HG02938 (cell line): ENCODE results near the gene ZFP62.
"Not testable (repeated sequence)": the region's sequence is repeated elsewhere in the genome, so short reads cannot be mapped to it uniquely, and the experiment has no call there.

ENCODE experiments used
- ATAC-seq: cut with Tn5 transposase; IDR thresholded peaks from one replicate; pipeline ENCODE4 v1.9.1; 2021; ENCODE audit warnings: mild to moderate bottlenecking, moderate library complexity; ENCODE audit not compliant: unreplicated experiment

Gene ZFP62

GRCh38 chr5:180831139-180832093, 29.7 kb downstream of the ZFP62 start:
- peak; percentile 66 for ATAC-seq

- peak; percentile 43 for ATAC-seq
These were observed 30.6 kb downstream of the ZFP62 start for GRCh38 chr5:180830253-180831138.

GRCh38 chr5:180829726-180830125, 31.4 kb downstream of the ZFP62 start:
- no peak for ATAC-seq

DNA sequence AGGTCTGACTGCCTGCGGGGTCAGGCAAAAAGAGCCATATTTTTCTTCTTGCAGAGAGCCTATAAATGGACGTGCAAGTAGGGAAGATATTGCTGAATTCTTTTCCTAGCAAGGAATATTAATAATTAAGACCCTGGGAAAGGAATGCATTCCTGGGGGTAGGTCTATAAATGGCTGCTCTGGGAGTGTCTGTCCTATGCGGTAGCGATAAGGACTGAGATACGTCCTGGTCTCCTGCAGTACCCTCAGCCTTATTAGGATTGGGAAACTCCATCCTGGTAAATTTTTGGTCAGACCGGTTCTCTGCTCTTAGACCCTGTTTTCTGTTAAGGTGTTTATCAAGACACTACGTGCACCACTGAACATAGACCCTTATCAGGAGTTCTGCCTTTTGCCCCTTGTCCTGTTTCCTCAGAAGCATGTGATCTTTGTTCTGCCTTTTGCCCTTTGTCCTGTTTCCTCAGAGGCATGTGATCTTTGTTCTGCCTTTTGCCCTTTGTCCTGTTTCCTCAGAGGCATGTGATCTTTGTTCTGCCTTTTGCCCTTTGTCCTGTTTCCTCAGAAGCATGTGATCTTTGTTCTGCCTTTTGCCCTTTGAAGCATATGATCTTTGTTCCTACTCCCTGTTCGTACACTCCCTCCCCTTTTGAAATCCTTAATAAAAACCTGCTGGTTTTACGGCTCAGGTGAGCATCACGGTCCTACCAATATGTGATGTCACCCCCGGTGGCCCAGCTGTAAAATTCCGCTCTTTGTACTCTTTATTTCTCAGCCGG, 32.1 kb downstream of the ZFP62 start:
- ATAC-seq = not testable (repeated sequence)

GRCh38 chr5:180827374-180827773, 33.7 kb downstream of the ZFP62 start:
- ATAC-seq = not testable (repeated sequence)

DNA sequence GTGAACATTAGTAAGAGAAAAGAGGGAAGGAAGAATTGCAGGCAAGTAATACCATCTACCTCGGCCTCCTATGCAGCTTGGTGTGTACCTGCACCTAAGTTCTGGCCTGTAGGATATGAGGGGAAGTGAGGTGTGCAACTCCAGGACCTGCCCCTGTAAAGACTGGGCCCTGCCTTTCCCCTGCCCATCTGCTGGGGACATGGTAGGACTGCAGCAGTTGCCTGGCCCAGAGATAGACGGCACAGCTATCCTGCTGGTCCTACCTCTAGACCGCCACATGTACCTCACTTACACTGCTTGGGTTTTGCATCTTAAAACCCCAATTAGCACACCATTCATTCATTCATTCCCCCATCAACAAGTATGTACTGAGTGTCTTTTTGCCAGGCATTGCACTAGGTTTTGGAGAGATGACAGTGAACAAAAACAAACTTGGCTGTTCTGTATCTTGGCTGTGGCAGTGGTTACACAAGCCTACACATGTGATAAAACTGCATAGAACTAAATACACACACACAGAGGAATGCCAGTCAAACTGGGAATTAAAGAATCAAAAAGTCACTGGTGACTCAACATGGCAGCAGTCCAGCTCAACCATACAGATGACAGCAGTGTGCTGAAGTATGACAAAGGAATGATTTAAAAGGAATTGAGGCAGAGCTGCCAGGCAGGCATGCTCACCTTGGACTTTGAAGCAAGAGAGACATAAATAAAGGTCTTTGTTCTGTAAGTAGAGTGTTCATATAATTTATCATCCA, 35.1 kb downstream of the ZFP62 start:
- no peak for ATAC-seq

DNA sequence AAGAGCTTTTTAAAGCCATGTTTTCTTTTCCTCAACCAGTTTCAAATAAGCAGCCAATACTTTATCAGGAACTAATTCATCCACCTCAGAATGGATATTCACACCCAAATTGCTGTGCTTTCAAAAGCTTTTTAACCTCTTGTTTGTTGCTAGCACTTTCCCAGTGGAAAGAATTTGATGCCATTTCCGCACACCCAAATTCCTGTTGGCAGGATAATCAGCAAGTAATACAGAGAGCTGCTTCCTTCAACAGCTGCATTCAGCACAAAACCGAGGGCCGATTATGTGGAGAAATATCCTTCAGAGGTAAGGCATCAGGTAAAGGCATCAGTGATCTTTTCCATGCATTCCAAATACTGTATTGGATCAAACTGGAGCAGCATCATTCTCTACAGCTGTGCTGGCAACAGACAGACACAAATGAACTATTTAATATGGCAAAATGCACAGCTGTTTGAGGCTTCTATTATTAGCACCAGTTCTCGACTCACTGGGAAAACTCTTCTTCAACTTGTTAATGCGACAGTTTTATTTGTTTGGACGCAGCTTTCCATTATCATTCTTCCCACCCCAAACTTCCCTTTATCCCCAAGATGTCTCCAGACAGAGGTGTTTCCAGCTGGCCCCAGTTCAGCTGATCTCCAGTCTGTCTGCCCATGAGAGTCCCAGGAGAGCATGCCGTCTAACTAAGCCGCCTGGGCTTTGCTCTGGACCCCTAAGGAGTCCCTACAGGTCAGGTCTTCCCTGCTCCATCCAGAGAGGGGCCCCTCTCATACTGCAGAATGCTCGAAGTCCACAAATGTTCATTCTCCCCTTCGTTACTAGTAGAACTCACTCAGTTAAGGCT, 36.2 kb downstream of the ZFP62 start:
- ATAC-seq = no peak

DNA sequence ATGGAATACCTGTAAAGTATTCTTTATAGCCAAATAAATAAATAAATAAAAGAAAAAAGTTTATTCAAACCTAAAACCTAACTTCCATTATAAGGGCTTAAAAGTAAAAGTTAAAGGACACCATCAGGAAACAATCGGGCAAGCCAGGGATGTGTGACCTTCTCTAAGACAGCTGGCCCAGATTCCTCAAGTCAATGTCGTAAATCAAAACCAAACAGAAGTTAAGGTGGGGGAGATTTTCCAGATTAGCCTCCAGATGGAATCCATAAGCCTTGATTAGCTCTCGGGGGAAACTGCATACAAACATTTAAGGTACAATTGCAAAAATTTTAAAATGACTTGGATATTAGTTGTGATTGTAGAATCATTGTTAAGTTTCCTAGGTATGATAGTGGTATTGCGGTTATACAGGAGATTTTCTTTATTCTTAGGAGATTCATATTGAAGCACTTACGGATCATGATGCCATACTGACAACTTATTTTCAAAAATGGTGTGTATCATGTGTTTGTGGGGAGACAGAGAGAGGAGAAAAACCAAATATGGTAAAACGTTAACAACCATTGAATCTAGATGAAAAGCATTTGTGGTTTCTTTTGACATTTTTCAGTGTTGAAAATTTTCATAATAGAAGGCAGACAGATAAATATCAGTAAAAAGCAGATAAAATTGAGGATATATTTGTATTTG, 37.0 kb downstream of the ZFP62 start:
- no peak for ATAC-seq

DNA sequence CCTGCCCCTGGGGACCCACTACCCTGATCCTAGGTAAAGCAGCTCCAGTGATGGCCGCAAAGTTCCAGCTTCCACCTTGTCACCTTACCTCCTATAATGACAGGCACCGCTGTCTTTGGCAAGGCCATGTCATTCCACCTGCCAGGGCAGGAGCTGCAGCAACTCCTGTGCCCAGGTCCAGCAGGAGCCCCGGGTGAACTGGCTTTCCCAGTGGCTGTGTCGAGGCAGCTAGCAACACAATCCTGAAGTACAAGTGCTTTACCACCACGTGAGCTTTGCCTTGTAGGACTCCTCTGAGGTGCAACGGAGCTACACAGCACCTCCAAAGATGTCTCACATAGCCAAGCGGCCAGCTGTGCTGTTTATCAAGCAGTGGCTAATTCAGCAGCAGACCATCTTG, 37.7 kb downstream of the ZFP62 start:
- ATAC-seq = no peak

DNA sequence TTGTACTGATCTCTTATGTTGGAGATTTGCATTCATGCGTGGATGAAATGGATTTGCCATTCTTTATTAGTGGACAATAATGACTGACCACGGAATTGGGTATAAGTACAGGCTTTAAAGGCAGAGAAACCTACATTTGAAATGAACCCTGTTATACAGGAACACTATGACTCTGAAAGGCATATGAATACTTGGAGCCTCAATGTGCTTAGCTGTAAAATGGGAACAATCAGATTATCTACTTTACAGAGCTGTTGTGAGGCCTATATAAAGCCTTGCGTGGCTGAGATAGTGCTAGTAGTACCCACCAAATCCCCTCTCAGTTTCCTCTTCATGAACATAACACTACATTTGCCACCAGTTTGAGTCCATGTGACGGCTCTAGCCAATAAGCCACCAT, 39.5 kb downstream of the ZFP62 start:
- no peak for ATAC-seq

- no peak for ATAC-seq
These were observed 40.2 kb downstream of the ZFP62 start for GRCh38 chr5:180820788-180821321.

DNA sequence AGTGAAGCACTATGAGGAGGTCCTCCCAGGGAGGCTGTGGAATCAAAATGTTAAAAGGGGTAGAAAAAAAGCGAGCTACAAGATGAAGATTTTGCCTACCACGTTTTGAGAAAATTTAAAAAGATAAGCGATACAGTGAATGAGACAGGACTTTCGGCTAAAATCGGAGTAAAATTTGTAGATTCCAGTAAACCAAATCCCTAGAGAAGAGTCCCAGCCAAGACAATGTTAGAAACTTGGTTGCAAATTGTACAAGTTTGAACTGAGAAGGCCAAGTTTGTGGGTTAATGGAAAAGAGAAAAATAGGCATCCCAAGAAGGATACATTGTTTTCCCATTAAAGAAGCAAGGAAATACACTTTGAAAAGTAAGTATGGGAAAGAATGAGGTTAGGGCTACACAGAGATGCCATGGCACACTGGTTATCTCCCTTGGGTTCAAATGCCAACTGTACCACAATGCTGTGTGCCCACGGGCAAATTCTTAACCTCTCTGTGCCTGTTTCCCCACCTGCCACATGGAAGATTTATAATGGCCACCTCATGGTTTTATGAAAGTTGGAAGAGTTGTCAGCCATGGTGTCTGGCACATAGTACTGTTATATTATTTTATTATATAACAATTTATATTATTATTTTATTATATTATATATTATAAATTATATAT, 42.3 kb downstream of the ZFP62 start:
- ATAC-seq = no peak

DNA sequence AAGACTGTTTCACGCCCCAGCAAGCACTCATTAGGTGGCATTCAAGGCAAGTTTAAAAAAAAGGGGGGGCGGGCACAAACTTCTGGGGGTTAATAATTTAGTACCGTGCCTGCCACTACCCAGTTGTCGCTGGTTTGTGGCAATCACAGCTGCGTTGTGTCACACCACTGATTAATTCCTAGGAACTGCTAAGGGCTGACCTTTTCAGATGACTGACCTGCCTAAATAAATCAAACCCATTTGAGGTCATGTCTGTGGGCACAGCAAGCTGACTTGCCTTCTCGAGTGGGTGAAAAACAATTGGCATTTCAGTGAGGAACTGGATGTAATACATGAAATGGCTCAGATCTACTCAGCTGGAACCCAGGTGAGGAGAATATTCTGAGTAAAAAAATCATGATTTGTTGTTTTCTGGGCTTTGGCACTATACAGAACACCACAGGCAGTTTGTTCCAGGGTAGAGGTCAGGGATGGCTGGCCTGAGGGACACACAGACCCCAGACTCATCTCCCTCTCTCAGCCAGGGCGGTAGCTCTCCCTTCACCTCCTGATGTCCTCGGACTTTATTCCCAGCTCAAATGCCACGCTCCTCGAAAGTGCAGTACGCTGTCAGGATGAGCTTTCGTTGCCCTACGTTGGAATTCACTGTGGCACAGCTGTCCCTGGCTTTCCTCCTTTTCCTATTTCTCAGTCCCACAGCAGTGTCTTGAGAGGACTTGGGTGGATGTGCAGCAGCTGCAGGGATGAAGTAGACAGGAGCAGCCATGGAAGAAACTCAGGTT, 43.0 kb downstream of the ZFP62 start:
- no peak for ATAC-seq

DNA sequence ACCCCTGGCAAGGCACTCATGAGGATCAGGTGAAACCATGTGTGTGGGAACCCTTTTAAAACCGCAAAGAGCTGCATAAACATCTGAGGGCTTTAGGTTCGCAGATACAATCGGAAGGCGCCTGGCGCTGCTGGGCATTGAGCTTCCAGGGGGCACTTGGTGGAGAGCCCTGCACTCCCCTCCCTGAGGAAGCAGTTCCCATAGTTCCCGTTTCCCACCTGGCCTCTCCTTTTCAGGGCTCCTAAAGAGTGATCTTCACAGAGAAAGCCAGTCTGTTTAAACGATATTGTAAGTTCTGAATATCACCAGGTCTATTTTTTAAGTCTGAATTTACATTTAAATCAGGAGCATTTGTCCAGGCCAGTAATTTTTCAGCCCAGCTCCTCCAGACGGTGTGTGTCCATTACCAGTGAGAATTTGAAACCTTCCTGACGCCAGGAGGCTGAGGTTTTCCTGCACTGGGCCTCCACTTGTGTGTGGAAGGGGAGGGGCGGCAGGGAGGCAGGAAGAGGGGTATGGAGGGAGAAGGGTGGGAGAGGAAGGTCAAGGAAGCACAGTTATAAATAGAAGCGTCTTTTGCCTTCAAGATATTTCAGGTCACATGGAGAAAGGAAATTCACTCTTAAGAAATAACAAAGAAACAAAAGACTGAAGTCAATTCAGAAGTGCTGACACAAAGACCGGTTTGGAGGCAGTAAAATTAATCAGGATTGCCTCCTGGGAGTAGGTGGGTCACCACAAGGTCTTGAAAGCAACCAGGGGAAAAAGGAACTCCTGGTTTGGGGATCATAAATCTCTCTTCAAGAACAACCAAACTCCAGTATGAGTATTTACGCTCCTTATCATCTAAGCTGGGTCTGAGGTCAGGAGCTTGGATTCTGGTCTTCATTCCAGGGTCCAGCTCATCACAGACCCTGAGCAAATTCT, 44.2 kb downstream of the ZFP62 start:
- ATAC-seq = no peak

GRCh38 chr5:180815293-180815917, 45.7 kb downstream of the ZFP62 start:
- ATAC-seq = no peak

DNA sequence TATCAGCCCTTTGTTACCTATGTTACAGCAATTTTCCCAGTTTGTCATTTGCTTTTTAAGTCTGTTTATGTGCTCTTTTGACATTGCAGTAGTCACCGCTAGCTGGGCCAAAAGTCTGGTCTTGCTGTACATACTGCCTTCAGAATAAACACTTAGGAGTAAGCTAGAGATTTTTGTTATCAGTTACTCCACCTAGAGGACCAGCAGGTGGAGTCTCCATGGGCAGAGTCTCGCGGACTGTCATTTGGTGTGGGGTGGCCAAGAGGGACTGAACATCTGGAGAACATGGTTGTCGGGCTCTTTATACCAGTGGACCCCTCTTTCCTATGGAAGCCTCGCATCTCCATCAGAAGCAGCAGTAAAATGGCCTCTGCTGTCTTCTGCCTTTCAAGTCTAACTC, 47.7 kb downstream of the ZFP62 start:
- ATAC-seq = no peak
